Esophagus (tissue), 2 donors: ENCODE results near the gene POU2F3. TPM values are rescaled to one million over a fixed set of nuclear protein-coding genes. Genes with fewer than 3 reads are reported as not detected.

Experiments
- H3K27ac ChIP-seq, 2 donors: one replicate each; pipeline ENCODE4 v1.5.1; 2013; ENCODE audit warnings: low read depth in 2 of 2, mild to moderate bottlenecking in 2 of 2, inconsistent platforms in 1 of 2, low read length in 1 of 2, moderate library complexity in 1 of 2
- H3K27me3 ChIP-seq, 2 donors: one replicate each; pipeline ENCODE4 v1.6.1; 2013; ENCODE audit warnings: low read length in 2 of 2, control low read depth in 1 of 2, mild to moderate bottlenecking in 1 of 2; ENCODE audit not compliant: insufficient read depth in 2 of 2, control insufficient read depth in 1 of 2
- H3K36me3 ChIP-seq, 2 donors: one replicate each; pipeline ENCODE4 v1.6.1; 2013; ENCODE audit warnings: low read length in 1 of 2; ENCODE audit not compliant: control insufficient read depth in 2 of 2, insufficient read depth in 2 of 2
- H3K4me1 ChIP-seq, 2 donors: one replicate each; pipeline ENCODE4 v1.6.1; 2013; ENCODE audit warnings: low read length in 1 of 2; ENCODE audit not compliant: control insufficient read depth in 2 of 2, insufficient read depth in 2 of 2
- H3K4me3 ChIP-seq, 2 donors: one replicate each; pipeline ENCODE4 v1.5.1; 2013; ENCODE audit warnings: low read length in 2 of 2, mild to moderate bottlenecking in 2 of 2, low read depth in 1 of 2, moderate library complexity in 1 of 2
- H3K9me3 ChIP-seq, 2 donors: one replicate each; pipeline ENCODE4 v1.6.1; 2013; ENCODE audit warnings: mild to moderate bottlenecking in 2 of 2, low read depth in 1 of 2, low read length in 1 of 2, moderate library complexity in 1 of 2; ENCODE audit not compliant: control insufficient read depth in 2 of 2, insufficient read depth in 1 of 2
- WGBS, 2 donors: extraction: QIAGEN DNeasy Blood & Tissue Kit; methylation state at CpG; one replicate each; pipeline ENCODE4 v1.1.7; 2013; 5-methylcytosine and 5-hydroxymethylcytosine counted together
- polyA plus RNA-seq, 2 donors: library from polyadenylated mRNA; stranded (reverse); fragments of 200-250 nt; gene quantifications; one replicate each; pipeline ENCODE4 v1.2.3, GENCODE V29; 2013
- donor health status: healthy with polysubstance abuse.
- donor health status: Bipolar disorder and iron deficiency.

POU2F3 gene
- polyA plus RNA-seq, 2 donors = 3.1 to 4.5 TPM

DNA sequence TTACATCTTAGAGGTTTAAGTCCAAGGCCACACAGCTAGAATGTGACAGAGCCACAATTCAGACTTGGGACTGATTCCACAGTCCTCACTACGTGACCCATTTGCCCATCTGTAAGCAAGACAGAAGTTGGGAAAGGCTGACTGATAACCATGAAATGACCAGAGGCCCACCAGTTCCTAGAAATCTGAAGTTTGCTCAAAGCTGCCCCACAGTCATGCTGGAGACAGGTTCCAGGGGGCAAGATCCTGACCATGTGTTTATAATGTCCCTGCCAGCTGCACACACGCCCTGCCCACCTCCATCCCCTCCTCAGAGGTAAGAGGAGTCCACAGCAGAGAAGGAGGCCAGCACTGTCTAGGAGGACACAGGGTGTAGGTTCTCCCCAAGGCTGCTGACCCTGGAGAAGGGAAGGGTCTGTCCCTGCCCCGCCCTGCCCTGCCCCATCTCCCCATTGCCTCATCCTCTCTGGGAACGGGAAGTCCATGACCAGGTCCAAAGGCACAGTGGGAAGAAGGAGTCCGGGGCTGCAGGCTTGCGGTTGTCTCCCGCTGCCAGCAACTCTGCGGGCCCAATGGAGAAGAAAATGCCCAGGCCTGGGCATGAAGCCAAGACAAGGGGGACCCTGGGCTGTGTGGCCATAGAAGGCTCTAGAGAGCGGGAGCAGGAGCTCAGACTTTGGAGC lies 41.0 kb upstream of the POU2F3 start:
- 79 to 90% methylated on average over 9 of the region's 9 CpGs for WGBS, 2 donors
- Histone ChIP-seq H3K4me1 (no peaks in the 10 kb centered on the region), H3K36me3 (no peaks in the 10 kb centered on the region), H3K9me3 (no peaks in the 10 kb centered on the region), H3K27ac (no peak overlapping the region), H3K27me3 (no peaks in the 10 kb centered on the region), H3K4me3 (no peak overlapping the region)

GRCh38 chr11:120199613-120200012 lies 40.3 kb upstream of the POU2F3 start:
- WGBS, 2 donors = 90% methylated on average over 9 of the region's 9 CpGs

DNA sequence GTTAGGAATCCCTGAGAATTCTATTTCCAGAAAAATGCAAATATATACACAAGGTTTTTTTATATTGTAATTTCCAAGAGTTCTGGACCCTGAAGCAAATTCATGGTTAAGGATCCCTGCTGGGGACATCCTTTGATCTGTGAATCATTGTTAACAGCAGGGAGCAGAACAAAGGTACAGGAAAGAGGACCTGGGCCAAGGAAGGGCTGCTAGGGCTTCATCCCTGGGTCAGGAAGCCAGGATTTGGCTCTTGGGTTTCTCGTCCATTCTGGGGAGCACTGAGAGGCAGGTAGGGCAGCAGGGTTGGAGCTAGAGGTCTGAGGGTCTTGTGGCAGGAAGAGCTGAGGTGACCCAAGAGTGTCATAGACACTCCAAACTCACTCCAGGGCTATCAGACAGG lies 39.3 kb upstream of the POU2F3 start:
- H3K9me3 ChIP-seq = no peaks in the 10 kb centered on the region
- no peak overlapping the region for H3K27ac ChIP-seq
- no peaks in the 10 kb centered on the region for H3K36me3 ChIP-seq
- H3K27me3 ChIP-seq = no peaks in the 10 kb centered on the region
- whole genome bisulfite sequencing, 2 donors = 62 to 82% methylated on average over 1 of the region's 1 CpG
- peaks cover 0 to 3% of the 10 kb centered on the region in 2 donors for H3K4me1 ChIP-seq
- H3K4me3 ChIP-seq = no peak overlapping the region

More at GRCh38 chr11:120199613-120200012, 40.3 kb upstream of the POU2F3 start:
- Histone ChIP-seq H3K9me3 (no peaks in the 10 kb centered on the region), H3K4me3 (no peak overlapping the region), H3K27me3 (no peaks in the 10 kb centered on the region), H3K4me1 (peaks cover 0 to 2% of the 10 kb centered on the region in 2 donors), H3K27ac (no peak overlapping the region), H3K36me3 (no peaks in the 10 kb centered on the region)

GRCh38 chr11:120201653-120202052 lies 38.3 kb upstream of the POU2F3 start:
- Histone ChIP-seq H3K27me3 (no peaks in the 10 kb centered on the region), H3K27ac (no peak overlapping the region), H3K4me1 (peaks cover 0 to 3% of the 10 kb centered on the region in 2 donors)

DNA sequence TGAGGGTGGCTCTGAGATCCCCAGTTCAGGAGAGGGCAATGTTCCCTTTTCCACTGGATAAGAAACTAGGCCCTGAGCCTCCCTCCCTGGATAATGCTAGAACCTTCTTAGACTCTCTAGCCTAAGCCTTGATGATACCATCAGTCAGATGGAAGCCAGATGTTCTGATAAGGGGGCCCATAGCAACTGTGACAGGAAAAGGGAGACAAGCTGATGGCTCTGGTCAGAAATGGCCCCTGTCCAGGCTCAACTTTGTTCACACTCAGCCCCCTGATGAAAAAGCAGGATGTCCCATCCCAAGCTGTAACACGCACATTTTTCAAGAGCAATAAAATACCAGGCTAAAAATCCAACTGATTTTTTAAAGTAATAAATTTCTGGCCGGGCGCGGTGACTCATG lies 36.3 kb upstream of the POU2F3 start:
- Histone ChIP-seq H3K36me3 (no peaks in the 10 kb centered on the region), H3K4me3 (no peak overlapping the region), H3K9me3 (no peaks in the 10 kb centered on the region), H3K27me3 (no peaks in the 10 kb centered on the region), H3K27ac (peak overlapping the region in 1 of 2 donors; percentile 3), H3K4me1 (peaks cover 0 to 8% of the 10 kb centered on the region in 2 donors)
- 82 to 84% methylated on average over 4 of the region's 4 CpGs for WGBS, 2 donors

More at GRCh38 chr11:120201653-120202052, 38.3 kb upstream of the POU2F3 start:
- Histone ChIP-seq H3K9me3 (no peaks in the 10 kb centered on the region), H3K36me3 (no peaks in the 10 kb centered on the region), H3K4me3 (no peak overlapping the region)
- WGBS, 2 donors = 62 to 63% methylated on average over 3 of the region's 3 CpGs

DNA sequence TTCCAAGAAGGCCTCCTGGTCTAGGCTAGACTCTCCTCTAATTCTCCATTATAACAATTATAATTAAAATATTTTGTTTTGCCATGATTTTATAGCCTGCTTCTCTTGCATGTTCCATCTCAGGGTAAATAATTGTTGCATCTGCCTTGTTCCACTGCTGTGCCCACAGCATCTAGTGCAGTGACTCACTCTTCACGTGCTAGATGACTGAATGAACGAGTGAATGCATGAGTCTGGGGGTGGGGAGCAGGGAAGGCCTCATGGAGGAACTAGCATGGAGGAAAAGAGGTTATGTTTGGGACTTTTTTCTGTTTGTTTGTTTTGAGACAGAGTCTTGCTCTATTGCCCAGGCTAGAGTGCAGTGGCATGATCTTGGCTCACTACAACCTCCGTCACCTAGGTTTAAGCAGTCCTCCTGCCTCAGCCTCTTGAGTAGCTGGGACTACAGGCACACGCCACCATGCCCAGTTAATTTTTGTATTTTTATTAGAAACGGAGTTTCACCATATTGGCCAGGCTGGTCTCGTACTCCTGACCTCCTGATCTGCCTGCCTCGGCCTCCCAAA lies 34.3 kb upstream of the POU2F3 start:
- Histone ChIP-seq H3K9me3 (no peaks in the 10 kb centered on the region), H3K4me3 (no peak overlapping the region), H3K27me3 (no peaks in the 10 kb centered on the region), H3K27ac (no peak overlapping the region), H3K4me1 (peaks cover 0 to 12% of the 10 kb centered on the region in 2 donors), H3K36me3 (no peaks in the 10 kb centered on the region)
- 80% methylated on average over 7 of the region's 7 CpGs for WGBS, 2 donors

DNA sequence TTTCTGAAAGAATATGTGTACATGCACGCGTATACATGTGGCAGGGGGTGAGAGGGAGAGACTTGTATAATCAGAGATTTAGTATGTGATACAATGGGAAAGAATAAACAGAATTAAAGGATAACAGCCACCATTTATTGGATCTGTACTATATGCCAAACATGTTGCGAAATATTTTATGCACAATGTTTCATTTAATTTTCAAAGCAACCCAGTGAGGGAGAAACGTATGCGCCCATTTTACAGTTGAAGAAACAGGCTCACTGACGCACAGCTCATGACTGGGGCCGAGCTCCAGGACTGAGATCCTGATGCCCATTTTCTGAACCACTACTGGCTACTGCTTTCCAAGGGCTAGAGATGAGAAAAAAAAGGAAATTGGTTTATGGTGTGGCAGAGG lies 32.4 kb upstream of the POU2F3 start:
- H3K4me1 ChIP-seq = peaks cover 0 to 16% of the 10 kb centered on the region in 2 donors
- H3K27me3 ChIP-seq = no peaks in the 10 kb centered on the region
- 80 to 83% methylated on average over 7 of the region's 7 CpGs for WGBS, 2 donors
- H3K27ac ChIP-seq = peak overlapping the region in 1 of 2 donors; percentile 43
- H3K4me3 ChIP-seq = no peak overlapping the region
- no peaks in the 10 kb centered on the region for H3K36me3 ChIP-seq
- H3K9me3 ChIP-seq = no peaks in the 10 kb centered on the region

GRCh38 chr11:120208001-120208441 lies 31.9 kb upstream of the POU2F3 start:
- no peak overlapping the region for H3K4me3 ChIP-seq
- peak overlapping the region; percentile 43 to 72 for H3K27ac ChIP-seq
- no peaks in the 10 kb centered on the region for H3K27me3 ChIP-seq
- H3K36me3 ChIP-seq = no peaks in the 10 kb centered on the region
- 48 to 61% methylated on average over 13 of the region's 13 CpGs for WGBS, 2 donors
- peaks cover 0 to 16% of the 10 kb centered on the region in 2 donors for H3K4me1 ChIP-seq
- no peaks in the 10 kb centered on the region for H3K9me3 ChIP-seq

- Histone ChIP-seq H3K27ac (peak overlapping the region in 1 of 2 donors; percentile 72), H3K9me3 (no peaks in the 10 kb centered on the region)
- 38 to 46% methylated on average over 6 of the region's 6 CpGs for WGBS, 2 donors
Observed at GRCh38 chr11:120208777-120209176, 31.2 kb upstream of the POU2F3 start.

More at GRCh38 chr11:120208777-120209176, 31.2 kb upstream of the POU2F3 start:
- H3K36me3 ChIP-seq = no peaks in the 10 kb centered on the region
- H3K27me3 ChIP-seq = no peaks in the 10 kb centered on the region
- peaks cover 0 to 16% of the 10 kb centered on the region in 2 donors for H3K4me1 ChIP-seq
- H3K4me3 ChIP-seq = no peak overlapping the region
